ENCODE data around the gene CERS3.

DNA sequence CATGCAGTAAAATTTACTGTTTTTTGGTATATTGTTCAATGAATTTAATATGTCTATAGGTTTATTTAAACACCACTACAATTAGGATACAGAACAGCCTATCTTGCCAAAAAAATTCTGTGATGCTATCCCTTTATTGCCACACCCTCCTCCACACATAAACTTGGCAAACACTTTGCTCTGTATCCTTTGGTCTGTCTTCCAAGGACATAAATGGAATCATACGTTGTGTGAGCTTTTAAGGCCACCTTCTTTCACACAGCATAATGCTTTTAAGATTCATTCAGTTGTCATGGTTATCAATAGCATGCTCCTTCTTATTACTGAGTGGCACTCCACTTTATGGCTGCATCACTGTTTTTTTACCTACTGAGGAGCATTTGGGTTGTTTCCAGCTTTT lies 71.5 kb downstream of the CERS3 start:
- TF ChIP-seq EZH2 (IDR thresholded peaks at IDR 0.05) = no peak
- TF ChIP-seq POLR2AphosphoS5 (IDR thresholded peaks at IDR 0.05; ENCODE audit: borderline replicate concordance, low read depth, low read length) = no peak
